G401.6 (cell line): Measurements from ENCODE around the gene FAM241B.

ENCODE experiments used
- FAIRE-seq: peaks from 2 replicates; lab custom pipeline; 2012; peaks lifted over from hg19 to GRCh38; lab: Jason Lieb, UNC

The FAM241B gene

DNA sequence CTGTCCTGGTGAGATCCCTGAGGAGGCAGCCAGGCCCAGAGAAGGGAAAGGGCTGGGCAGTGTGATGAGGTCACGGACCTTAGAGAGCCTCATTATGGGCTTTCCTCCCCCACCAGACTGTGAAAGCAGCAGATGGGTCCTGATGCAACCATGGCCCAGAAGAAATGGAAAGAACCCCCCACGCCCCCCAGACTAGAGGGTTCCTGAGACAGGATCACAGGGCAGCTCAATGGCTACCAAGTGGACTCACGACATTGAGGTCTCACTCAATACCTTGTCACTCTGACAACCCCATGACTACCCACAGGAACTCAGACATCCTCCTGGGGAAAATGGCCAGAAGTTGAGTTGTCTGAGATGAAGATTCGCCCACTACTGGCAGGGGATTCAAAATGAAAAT, 36.7 kb downstream of the FAM241B start:
- no peak for FAIRE-seq

DNA sequence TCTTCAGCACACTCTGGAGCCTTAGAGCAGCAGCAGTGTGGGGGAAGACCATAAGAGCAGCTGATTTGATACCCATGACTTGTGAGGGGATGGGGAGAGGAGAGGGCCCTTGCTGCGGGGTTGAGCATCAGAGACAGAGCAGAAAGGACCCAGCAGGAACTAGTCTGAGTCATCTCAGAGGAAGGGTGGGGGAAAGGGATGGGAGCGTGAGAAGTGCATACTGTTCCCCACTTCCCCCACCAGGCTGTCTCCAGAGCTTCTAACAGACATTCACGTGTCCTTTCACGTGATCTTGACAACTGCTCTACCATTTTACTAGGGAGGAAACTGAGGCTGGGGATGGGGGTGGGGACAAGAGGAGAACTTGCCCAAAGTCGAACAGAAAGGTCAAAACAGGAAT, 38.7 kb downstream of the FAM241B start:
- no peak for FAIRE-seq

DNA sequence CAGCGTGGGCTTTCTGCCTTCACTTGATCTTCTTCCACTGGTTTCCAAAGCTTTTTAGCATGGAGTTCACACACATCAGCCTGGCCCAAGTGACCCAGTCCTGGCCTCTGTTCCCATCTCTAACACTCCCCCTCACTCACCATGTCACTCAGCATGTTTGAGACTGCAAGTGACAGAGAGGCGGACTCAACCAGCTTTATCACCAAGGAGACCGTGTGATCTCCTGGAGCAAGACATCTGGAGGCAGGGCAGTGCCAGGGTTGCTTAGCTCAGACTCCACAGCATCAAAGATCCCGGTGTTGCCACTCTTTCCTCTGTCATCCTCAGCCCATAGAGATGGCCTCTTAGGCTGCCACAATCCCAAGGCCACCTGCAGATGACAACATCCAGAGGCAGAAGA, 39.4 kb downstream of the FAM241B start:
- FAIRE-seq, result no peak

DNA sequence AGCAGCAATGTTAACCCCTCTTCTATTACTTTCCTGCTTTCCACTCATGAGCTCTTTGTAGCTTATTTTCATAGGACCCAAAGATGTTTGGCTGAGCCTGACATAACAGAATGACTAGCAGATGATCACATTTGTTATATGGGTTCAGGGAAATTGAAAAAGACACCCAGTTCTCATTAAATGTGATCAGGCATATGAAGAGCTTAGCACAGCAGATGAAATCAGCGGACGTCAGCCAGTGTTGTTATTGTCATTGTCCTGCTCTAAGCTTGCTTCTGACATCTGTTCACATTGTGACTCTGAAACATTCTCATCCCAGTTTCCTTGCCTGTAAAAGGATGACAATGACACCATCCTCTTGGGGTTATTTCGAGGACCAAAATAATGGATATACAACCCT, 43.5 kb downstream of the FAM241B start:
- no peak for FAIRE-seq

DNA sequence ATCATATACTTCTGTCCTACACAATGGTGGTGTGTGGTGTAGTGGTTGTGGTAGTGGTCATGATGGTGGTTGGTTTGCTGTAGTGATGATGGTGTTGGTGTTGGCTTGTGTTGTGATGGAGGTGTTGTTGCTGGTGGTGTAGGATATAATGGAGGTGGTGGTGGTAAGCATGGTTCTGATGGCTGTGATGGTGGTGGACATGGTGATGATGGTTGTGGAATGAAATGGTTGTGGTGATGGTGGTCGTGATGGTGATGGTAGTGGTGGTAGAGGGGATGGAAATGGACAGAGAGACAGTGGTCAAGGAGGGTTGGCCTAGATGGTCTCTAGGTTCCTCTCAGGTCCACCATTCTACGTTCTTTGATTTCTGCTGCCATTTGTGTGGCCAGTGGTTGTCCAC, 44.7 kb downstream of the FAM241B start:
- no peak for FAIRE-seq

DNA sequence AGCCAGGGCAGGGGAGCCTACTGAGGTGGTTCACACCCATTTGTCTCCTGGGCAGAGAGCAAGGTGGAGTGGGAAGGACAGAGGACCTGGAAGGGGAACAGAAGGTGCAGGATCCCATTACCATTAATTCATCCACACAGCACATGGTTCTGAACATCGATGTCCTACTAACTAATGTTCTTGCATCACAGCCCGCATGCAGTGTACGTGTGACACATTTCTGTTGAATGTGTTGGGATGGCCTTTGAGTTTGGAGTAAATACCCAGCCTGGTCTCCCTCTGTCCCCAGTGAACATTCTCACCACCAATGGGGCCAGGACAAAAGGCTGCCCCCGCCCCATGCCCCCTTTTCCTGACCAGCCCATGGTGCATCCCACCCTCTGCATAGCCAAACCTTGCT, 46.3 kb downstream of the FAM241B start:
- FAIRE-seq, result no peak

DNA sequence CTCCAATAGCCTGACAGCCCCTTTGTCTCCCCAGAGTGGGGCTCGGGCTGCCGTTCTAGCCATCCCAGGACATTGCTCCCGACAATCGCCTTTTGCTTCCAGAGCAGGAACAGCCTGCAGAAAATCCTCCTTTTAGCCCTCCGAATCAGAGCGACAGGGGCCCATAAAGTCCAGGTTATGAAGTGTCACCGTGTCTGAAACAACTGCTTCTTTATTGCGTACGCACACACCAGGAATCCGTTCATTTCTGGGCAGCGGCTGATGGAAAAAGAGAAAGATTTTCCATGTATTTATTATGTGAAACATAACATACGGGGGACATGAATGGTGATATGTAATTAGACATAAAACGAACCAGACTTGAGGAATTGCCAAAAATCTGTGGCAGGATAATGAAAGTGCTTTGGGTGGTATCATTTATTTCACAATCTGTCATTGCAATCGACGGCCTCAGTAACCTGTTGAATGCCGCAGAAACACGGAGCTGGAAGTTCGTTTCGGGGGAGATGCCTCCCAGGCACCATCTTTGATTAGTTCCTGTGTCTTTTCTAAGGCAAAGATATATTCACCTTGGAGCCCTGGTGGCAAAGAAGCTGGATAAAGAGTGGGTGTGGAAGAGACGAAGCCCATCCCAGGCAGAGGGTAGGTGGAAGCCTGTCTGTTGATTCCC, 48.1 kb downstream of the FAM241B start:
- FAIRE-seq, result no peak

DNA sequence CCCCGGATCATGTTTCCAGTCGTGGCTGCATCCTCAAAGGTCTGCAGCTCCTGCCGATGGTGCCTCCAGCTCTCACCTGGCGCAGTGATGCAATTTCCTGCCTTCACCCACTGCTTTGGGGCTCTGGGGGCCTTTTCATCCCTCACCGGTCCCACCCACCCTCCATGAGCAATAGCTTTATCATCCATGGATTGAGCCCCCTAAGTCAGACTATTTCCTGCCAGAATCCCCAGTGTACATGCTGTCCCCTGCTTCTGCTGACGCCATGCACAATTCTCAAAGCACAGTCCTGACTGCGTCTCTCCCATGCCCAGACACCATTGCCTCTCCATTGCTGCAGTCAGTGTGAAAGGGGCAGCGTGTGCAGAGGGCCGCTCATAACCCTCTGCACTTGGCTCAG, 49.7 kb downstream of the FAM241B start:
- FAIRE-seq, result no peak

DNA sequence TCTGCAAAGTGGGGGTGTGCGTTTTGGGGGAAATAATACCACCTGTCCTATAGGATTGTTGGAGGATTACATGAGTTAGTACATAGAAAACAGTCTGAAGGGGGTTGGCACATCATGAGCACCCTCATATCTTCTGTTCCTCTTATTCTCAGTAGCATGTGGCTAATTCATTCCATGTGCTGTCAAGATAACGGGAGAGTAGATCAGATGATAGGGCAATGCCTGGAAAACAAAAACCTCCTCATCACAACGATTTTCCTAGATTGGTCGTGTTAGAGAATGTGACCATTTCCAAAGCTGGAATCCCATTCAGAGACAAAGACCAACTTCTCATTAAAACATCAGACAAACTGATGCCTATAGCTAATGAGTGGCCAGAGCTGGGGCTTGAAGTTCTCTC, 50.6 kb downstream of the FAM241B start:
- FAIRE-seq, result no peak

DNA sequence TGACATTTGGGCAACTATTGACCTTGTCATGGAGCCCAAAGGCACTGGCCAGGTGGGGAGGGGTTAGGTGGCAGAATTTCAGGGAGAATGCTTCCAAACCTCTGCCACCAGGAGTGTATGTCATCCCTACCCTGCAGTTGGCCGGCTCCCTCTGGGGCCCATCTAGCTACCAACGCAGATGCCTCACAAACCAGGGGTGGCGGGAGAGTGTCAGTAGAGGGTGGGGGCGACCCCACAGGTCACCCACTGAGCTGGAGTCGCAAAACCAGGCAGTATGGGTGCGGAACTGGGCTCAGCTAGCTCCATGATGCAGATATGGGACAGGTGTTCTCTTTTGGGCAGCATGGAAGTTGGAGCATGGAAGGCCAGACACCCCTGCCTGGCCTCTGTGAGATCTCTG, 51.4 kb downstream of the FAM241B start:
- FAIRE-seq, result no peak

DNA sequence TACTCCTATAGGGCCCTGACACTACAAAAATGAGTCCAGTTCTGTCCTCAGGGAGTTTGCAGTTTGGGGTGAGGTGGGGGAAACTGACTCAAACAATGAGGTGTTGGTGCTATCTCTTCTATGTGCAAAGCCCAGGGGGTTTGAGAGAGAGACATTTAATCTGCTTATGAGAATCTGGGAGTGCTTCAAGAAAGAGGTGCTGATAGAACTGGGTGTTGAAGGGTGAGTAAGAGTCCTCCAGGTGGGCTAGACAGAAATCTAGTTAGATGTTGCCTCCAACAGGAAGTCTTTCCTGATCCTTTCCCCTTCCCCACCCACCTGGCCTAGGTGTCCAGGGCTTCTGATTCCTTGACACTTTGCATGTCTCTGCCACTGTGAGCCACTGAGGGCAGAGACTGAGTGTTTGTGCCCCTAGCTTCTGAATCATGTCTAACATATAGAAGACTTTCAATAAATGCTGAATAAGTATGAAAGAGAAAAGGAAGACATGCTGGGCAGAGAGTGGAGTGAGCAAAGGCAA, 53.0 kb downstream of the FAM241B start:
- FAIRE-seq, result no peak
